Aortic smooth muscle cell (primary cell): ENCODE data around the gene HBS1L. TPM values are rescaled to one million over a fixed set of nuclear protein-coding genes. Genes with fewer than 3 reads are reported as not detected.

ENCODE experiments used
- total RNA-seq: library from RNA; depleted of rRNA; stranded (reverse); fragments of >200 nt; gene quantifications from 2 replicates; pipeline ENCODE4 v1.2.3, GENCODE V29; 2014

HBS1L gene
- total RNA-seq, result 147 and 155 TPM in 2 replicates

GRCh38 chr6:135054569-135055498 lies at the start of gene HBS1L:
Gene HBS1L, minus strand, starts transcription at chr6:135054822. Its CDS starts 131 bp downstream, at chr6:135054691.

GRCh38 chr6:134949927-134950326 lies 104.7 kb downstream of the HBS1L start, which contains the start of gene ALDH8A1:
Gene ALDH8A1, minus strand, starts transcription at chr6:134950101. Its CDS starts 48 bp downstream, at chr6:134950053.

Other genes with a start within 250 kb of the HBS1L start
- 0.50 and 0.92 TPM in 2 replicates for gene ALDH8A1, start 104.7 kb downstream of the HBS1L start, total RNA-seq
- gene MYB, start 126.5 kb upstream of the HBS1L start, total RNA-seq, result 0.06 and 0.53 TPM in 2 replicates